Kidney (tissue), 14 donors: ENCODE data around the gene HPS1. TPM values are rescaled to one million over a fixed set of nuclear protein-coding genes. Genes with fewer than 3 reads are reported as not detected.

Experiments used
- DNase-seq, 5 donors: peaks; one replicate each; pipeline ENCODE4 v3.0.0-alpha.2; 2013 to 2020
- FAIRE-seq: peaks from 2 replicates; lab custom pipeline; 2012; peaks lifted over from hg19 to GRCh38; lab: Jason Lieb, UNC
- H3K27ac ChIP-seq, 2 donors: one replicate each; pipeline ENCODE4 v1.7.0; 2013; ENCODE audit warnings: low read depth in 2 of 2, low read length in 2 of 2, inconsistent platforms in 1 of 2
- H3K27me3 ChIP-seq: one replicate; pipeline ENCODE4 v1.7.1; 2013; ENCODE audit warnings: low read length, inconsistent platforms; ENCODE audit not compliant: control insufficient read depth, insufficient read depth
- H3K36me3 ChIP-seq, 3 donors: one replicate each; pipeline versions ENCODE4 v1.7.0 to v1.7.1; 2013; ENCODE audit warnings: low read length in 3 of 3, control low read depth in 1 of 3, inconsistent platforms in 1 of 3; ENCODE audit not compliant: insufficient read depth in 3 of 3, control insufficient read depth in 2 of 3
- H3K4me1 ChIP-seq, 3 donors: one replicate each; pipeline versions ENCODE4 v1.7.0 to v1.7.1; 2013; ENCODE audit warnings: low read length in 3 of 3, inconsistent platforms in 1 of 3, low read depth in 1 of 3; ENCODE audit not compliant: control insufficient read depth in 2 of 3, insufficient read depth in 2 of 3
- H3K4me3 ChIP-seq, 3 donors: one replicate each; pipeline versions ENCODE4 v1.7.0 to v1.8.1; 2013; ENCODE audit warnings: low read length in 3 of 3, control low read depth in 1 of 3, inconsistent platforms in 1 of 3
- H3K9ac ChIP-seq, 3 donors: one replicate each; pipeline versions ENCODE4 v1.7.0 to v1.7.1; 2013; ENCODE audit warnings: low read length in 3 of 3, control low read depth in 1 of 3, inconsistent platforms in 1 of 3
- H3K9me3 ChIP-seq, 3 donors: one replicate each; pipeline versions ENCODE4 v1.7.0 to v1.7.1; 2013; ENCODE audit warnings: low read length in 3 of 3, control low read depth in 1 of 3, inconsistent platforms in 1 of 3; ENCODE audit not compliant: control insufficient read depth in 2 of 3, insufficient read depth in 1 of 3
- CTCF ChIP-seq: IDR thresholded peaks from 3 replicates; pipeline ENCODE4 v1.5.1; 2012; ENCODE audit warnings: mild to moderate bottlenecking, moderate library complexity, borderline replicate concordance; ENCODE audit not compliant: insufficient read depth; ENCODE audit errors: extremely low read depth
- intact Hi-C: fragments of 100-400 bp; cut with DNase I; formaldehyde crosslinking; loops from one replicate; pipeline ENCODE4 v1.11.1; 2022
- microRNA-seq: library from miRNA; unstranded; fragments of <30 nt; microRNA quantifications from one replicate; pipeline ENCODE4 v1.2.0, GENCODE V29; 2020
- polyA plus RNA-seq: library from polyadenylated mRNA; stranded (reverse); fragments of 350-450 nt; fragmentation: Illumina TruSeq; extraction: RNeasy Lipid Tissue Mini Kit (QIAGEN cat#74804); gene quantifications from one replicate; pipeline ENCODE4 v1.2.3, GENCODE V29; 2014; ENCODE audit warnings: low read depth, low replicate concordance; ENCODE audit not compliant: insufficient read depth
- total RNA-seq: library from RNA; stranded (reverse); fragmentation: NEBNext Ultra II Directional; extraction: Animal tissue kit (Norgen Biotek cat#: 25700); gene quantifications from one replicate; pipeline ENCODE4 v1.2.1, GENCODE V29; 2021
- donor health status: control.
- donor health status: control.
- donor health status: control.
- donor health status: control.
- donor health status: control.
- donor health status: DM: yes; HTN: yes; CAD: no.
- donor health status: Normal renal cell carcinoma (clear cell type).

HPS1 gene
- total and polyA plus RNA-seq, 2 donors from 2014 or later = 42.7 to 63.3 TPM

DNA sequence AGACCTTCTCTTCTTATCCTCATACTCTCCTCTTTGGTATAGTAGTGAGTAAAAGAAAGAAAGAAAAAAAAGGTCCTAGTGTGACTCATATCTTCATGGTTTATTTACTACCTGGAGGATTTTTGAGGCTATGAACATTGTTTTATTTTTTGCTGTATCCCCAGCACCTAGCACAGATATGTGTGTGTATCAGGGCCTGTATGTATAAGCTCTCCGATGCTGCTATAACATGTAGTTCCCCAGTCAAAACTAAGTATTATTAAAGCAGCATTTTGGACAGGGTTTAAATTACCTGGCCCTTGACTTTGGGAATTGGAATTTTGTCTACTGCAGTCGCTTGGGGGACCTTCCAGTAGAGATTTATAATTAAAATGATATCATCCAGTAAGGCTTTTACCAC, 78.1 kb downstream of the HPS1 start:
- no peak overlapping the region for H3K9ac ChIP-seq
- no peak for FAIRE-seq
- DNase-seq = no peak
- H3K9me3 ChIP-seq = no peaks in the 10 kb centered on the region
- no peaks in the 10 kb centered on the region for H3K36me3 ChIP-seq
- H3K27me3 ChIP-seq = no peaks in the 10 kb centered on the region
- H3K27ac ChIP-seq = no peak overlapping the region
- no peaks in the 10 kb centered on the region for H3K4me1 ChIP-seq
- H3K4me3 ChIP-seq = no peak overlapping the region
- intact Hi-C loops = no loop called here
- no peak for TF ChIP-seq CTCF

- Histone ChIP-seq H3K27me3 (no peaks in the 10 kb centered on the region), H3K36me3 (no peaks in the 10 kb centered on the region), H3K4me3 (no peak overlapping the region), H3K9me3 (no peaks in the 10 kb centered on the region), H3K9ac (no peak overlapping the region), H3K4me1 (no peaks in the 10 kb centered on the region), H3K27ac (no peak overlapping the region)
- FAIRE-seq = no peak
- no peak for TF ChIP-seq CTCF
- intact Hi-C loops = no loop called here
- DNase-seq = no peak
Measured at GRCh38 chr10:98367604-98368451, 78.9 kb downstream of the HPS1 start.

Small RNAs within 50 kb of the gene (microRNA-seq; reads per million reads assigned to microRNA genes)
- gene MIR1287 (58.9 reads per million, percentile 45 among the genes with 10 or more reads in this experiment), gene MIR4685 (not detected)

Other genes starting within 250 kb of the HPS1 start
- gene LOXL4, start 178.7 kb downstream of the HPS1 start, total RNA-seq = 15.1 TPM
- 3.4 TPM for gene LOXL4, start 178.7 kb downstream of the HPS1 start, polyA plus RNA-seq
- gene PYROXD2, start 31.8 kb downstream of the HPS1 start, total RNA-seq = 14.1 TPM
- gene PYROXD2, start 31.8 kb downstream of the HPS1 start, polyA plus RNA-seq = 7.8 TPM